ENCODE data around the gene OPA1.

DNA sequence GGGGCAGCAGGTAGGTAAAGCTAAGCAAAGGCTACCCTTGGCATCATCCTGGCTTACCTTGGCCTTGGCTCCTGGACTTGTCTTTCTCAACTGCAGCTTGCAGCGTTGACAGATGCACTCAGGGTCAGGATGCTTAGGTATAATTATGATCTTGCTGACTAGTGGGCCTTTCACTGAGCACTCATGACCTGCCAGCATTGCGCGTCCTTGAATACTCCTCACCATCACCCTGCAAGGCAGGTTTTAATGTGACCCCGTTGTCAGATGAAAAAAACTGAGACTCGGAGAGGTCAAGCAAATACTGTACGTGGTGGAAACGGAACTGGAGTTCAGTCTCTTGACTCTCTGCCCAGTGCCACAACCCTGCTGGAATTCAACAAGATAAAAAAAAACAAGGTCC, 126.7 kb downstream of the OPA1 start:
- TF ChIP-seq, protein P1, sequence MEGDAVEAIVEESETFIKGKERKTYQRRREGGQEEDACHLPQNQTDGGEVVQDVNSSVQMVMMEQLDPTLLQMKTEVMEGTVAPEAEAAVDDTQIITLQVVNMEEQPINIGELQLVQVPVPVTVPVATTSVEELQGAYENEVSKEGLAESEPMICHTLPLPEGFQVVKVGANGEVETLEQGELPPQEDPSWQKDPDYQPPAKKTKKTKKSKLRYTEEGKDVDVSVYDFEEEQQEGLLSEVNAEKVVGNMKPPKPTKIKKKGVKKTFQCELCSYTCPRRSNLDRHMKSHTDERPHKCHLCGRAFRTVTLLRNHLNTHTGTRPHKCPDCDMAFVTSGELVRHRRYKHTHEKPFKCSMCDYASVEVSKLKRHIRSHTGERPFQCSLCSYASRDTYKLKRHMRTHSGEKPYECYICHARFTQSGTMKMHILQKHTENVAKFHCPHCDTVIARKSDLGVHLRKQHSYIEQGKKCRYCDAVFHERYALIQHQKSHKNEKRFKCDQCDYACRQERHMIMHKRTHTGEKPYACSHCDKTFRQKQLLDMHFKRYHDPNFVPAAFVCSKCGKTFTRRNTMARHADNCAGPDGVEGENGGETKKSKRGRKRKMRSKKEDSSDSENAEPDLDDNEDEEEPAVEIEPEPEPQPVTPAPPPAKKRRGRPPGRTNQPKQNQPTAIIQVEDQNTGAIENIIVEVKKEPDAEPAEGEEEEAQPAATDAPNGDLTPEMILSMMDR (IDR thresholded peaks at IDR 0.05), result no peak
- no peak for TF ChIP-seq POLR2A (IDR thresholded peaks at IDR 0.05)
